ENCODE measurements around the gene C4BPB.

GRCh38 chr1:207088161-207088560, 499 bp upstream of the C4BPB start:
- TF ChIP-seq, protein P1, sequence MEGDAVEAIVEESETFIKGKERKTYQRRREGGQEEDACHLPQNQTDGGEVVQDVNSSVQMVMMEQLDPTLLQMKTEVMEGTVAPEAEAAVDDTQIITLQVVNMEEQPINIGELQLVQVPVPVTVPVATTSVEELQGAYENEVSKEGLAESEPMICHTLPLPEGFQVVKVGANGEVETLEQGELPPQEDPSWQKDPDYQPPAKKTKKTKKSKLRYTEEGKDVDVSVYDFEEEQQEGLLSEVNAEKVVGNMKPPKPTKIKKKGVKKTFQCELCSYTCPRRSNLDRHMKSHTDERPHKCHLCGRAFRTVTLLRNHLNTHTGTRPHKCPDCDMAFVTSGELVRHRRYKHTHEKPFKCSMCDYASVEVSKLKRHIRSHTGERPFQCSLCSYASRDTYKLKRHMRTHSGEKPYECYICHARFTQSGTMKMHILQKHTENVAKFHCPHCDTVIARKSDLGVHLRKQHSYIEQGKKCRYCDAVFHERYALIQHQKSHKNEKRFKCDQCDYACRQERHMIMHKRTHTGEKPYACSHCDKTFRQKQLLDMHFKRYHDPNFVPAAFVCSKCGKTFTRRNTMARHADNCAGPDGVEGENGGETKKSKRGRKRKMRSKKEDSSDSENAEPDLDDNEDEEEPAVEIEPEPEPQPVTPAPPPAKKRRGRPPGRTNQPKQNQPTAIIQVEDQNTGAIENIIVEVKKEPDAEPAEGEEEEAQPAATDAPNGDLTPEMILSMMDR (IDR thresholded peaks at IDR 0.05) = no peak
- no peak for TF ChIP-seq POLR2A (IDR thresholded peaks at IDR 0.05)
